Esophagus squamous epithelium (tissue), 5 donors: ENCODE measurements around the gene SPTAN1. TPM values are rescaled to one million over a fixed set of nuclear protein-coding genes. Genes with fewer than 3 reads are reported as not detected.

Source experiments
- DNase-seq: peaks from one replicate; lab custom pipeline; 2025; lab: John Stamatoyannopoulos, UW
- H3K27ac ChIP-seq, 4 donors: fragments of 200-600 bp; sonication (generic); one replicate each; pipeline ENCODE4 v1.5.1; 2016 to 2019; ENCODE audit warnings: mild to moderate bottlenecking in 1 of 4
- H3K27me3 ChIP-seq, 4 donors: fragments of 200-600 bp; sonication (generic); 1 replicate in 3 of 4; 2 replicates in 1 of 4; pipeline versions ENCODE4 v1.5.1 to v1.6.0; 2017 to 2021; ENCODE audit warnings: antibody characterized with exemption in 1 of 4
- H3K36me3 ChIP-seq, 3 donors: fragments of 200-600 bp; sonication (generic); one replicate each; pipeline ENCODE4 v1.5.1; 2016 to 2019
- H3K4me1 ChIP-seq, 3 donors: fragments of 200-600 bp; sonication (generic); one replicate each; pipeline ENCODE4 v1.5.1; 2017 to 2019
- H3K4me3 ChIP-seq, 4 donors: fragments of 200-600 bp; sonication (generic); 1 replicate in 3 of 4; 2 replicates in 1 of 4; pipeline ENCODE4 v1.5.1; 2016 to 2019; ENCODE audit warnings: mild to moderate bottlenecking in 2 of 4, moderate library complexity in 1 of 4
- H3K9me3 ChIP-seq, 3 donors: fragments of 200-600 bp; sonication (generic); one replicate each; pipeline ENCODE4 v1.5.1; 2016 to 2019
- POLR2A ChIP-seq, 4 donors: fragments of 450-650 bp; IDR thresholded peaks; one replicate each; pipeline ENCODE4 v1.6.1; 2017; ENCODE audit warnings: antibody characterized with exemption in 4 of 4, mild to moderate bottlenecking in 4 of 4, moderate library complexity in 3 of 4
- WGBS, 2 donors: methylation state at CpG; one replicate each; pipeline ENCODE4 v1.1.5; 2018; 5-methylcytosine and 5-hydroxymethylcytosine counted together
- intact Hi-C: fragments of 100-400 bp; cut with DNase I; formaldehyde crosslinking; loops from one replicate; pipeline ENCODE4 v1.15.0; 2022
- total RNA-seq, 4 donors: library from RNA; depleted of rRNA; stranded (reverse); fragments of >200 nt; gene quantifications; one replicate each; pipeline ENCODE4 v1.1.0, GENCODE V29; 2016
- TF ChIP-seq, protein P1 (sequence below), 6 experiments: fragments of 450-650 bp in 4 of 6; fragments of 200-600 bp in 2 of 6; sonication (generic) in 2 of 6; IDR thresholded peaks; one replicate each; pipeline ENCODE4 v1.5.1; 2016 to 2019; ENCODE audit warnings: antibody characterized with exemption in 6 of 6, mild to moderate bottlenecking in 4 of 6, moderate library complexity in 4 of 6
- donor health status: DM: yes; HTN: yes; CAD: no.

The SPTAN1 gene
- total RNA-seq, 4 donors from 2014 or later: 97.8 to 233 (median 160) TPM

DNA sequence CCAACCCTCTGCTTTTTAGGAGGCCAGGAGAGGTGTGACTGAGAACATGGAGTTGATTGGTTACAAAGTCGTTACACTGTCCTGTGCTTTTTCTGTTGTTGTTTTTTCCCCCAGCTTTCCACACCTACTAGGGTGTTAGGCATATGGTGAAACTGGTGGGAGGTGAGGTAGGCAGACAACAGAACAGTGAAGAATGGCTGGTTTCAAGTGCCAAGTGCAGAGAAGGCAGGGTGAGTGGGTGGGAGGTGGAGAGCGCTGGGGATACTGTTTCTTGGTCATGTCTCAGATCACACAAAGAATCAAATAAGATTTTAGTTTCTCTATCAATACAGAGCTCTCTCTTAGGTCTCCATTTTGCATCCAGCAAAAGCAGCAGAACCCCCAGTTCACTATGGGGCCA, 2.2 kb upstream of the SPTAN1 start:
- Histone ChIP-seq H3K27me3 (no peaks in the 10 kb centered on the region), H3K9me3 (no peaks in the 10 kb centered on the region), H3K36me3 (no peaks in the 10 kb centered on the region), H3K4me1 (peaks cover 21 to 42% (median 39%) of the 10 kb centered on the region in 3 donors), H3K27ac (peak overlapping the region; percentile 19 to 99 (median 96)), H3K4me3 (no peak overlapping the region)
- TF ChIP-seq POLR2A (IDR thresholded peaks at IDR 0.05): no peak
- TF ChIP-seq, protein P1, sequence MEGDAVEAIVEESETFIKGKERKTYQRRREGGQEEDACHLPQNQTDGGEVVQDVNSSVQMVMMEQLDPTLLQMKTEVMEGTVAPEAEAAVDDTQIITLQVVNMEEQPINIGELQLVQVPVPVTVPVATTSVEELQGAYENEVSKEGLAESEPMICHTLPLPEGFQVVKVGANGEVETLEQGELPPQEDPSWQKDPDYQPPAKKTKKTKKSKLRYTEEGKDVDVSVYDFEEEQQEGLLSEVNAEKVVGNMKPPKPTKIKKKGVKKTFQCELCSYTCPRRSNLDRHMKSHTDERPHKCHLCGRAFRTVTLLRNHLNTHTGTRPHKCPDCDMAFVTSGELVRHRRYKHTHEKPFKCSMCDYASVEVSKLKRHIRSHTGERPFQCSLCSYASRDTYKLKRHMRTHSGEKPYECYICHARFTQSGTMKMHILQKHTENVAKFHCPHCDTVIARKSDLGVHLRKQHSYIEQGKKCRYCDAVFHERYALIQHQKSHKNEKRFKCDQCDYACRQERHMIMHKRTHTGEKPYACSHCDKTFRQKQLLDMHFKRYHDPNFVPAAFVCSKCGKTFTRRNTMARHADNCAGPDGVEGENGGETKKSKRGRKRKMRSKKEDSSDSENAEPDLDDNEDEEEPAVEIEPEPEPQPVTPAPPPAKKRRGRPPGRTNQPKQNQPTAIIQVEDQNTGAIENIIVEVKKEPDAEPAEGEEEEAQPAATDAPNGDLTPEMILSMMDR (IDR thresholded peaks at IDR 0.05): no peak
- WGBS, 2 donors: 63 to 67% methylated on average over 2 of the region's 2 CpGs
- no peak for DNase-seq
- intact Hi-C loops: no loop called here

DNA sequence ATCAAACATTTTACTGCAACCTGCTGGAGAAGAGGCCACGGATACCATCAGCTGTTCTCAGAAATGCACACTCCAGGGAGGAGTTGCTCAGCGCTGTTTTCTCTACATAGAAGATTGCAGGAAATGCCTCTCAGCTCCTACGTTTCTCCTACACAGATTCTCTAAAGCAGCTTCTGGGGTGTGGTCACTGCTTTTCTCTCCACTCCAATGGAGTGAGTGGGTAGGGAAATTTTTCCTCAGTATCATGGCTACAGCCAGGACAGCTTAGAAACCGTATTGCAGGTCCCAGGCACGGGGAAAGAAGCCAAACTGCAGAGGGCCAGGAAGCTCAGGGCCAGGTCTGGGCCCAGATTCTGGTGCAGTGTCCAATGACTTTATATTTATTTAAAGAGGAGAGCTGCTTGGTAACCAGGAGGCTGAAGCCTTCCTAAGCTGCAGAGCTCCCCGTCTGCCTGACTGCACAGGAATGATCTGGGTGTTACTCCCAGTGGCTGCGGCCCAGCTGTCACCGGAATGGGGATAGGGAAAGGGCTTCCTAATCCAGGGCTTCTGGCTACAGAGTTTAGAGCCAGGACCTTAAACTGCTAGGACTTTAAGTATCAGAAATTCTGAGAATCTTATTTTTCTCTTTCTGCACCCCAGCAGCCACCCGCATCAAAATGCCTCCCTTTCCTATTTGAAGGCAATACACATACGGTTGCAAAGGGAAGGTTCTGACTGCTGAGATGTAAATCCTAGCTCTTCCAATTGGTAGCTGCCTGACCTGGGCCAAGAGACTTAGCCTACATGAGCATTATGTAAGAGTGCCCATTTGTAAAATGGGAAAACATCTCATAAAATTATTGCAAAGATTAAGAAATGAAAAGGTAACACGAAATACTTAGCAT, 1.4 kb upstream of the SPTAN1 start:
- H3K4me3 ChIP-seq: peak overlapping the region; percentile 70 to 97 (median 84)
- peaks cover 27 to 50% (median 47%) of the 10 kb centered on the region in 3 donors for H3K4me1 ChIP-seq
- 46 to 52% methylated on average over 11 of the region's 11 CpGs for WGBS, 2 donors
- no peaks in the 10 kb centered on the region for H3K36me3 ChIP-seq
- no peaks in the 10 kb centered on the region for H3K27me3 ChIP-seq
- intact Hi-C loops: no loop called here
- no peak for DNase-seq
- peak overlapping the region; percentile 91 to 99 (median 96) for H3K27ac ChIP-seq
- no peaks in the 10 kb centered on the region for H3K9me3 ChIP-seq
- TF ChIP-seq, protein P1 (IDR thresholded peaks at IDR 0.05): no peak
- no peak for TF ChIP-seq POLR2A (IDR thresholded peaks at IDR 0.05)

DNA sequence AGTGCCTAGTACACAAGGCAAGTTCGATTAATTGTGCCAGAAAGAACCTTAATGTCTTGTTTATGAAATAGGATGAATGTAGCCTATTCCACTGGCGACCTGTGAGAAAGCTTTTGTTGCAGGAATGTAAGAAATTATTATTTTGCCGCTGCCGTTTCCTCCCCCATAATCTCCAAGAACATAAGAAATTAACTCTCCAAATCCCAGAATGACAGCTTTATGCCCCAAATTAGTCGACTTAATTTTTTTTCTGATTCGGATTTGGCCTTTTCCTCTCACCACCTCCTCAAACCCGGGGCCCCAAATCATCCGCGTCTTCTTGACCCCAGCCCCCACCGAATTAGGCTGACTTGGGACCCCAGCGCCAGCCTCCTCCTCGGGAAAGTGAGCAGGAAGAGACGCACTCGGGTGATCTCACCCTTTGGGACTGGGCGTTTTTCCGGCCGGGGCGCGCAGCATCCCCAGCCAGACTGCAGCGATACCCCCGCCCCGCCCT, 682 bp upstream of the SPTAN1 start:
- H3K4me1 ChIP-seq: peaks cover 27 to 57% (median 52%) of the 10 kb centered on the region in 3 donors
- TF ChIP-seq, protein P1 (IDR thresholded peaks at IDR 0.05): no peak
- peak in 2 of 4 donors; percentile 26 to 30 for TF ChIP-seq POLR2A (IDR thresholded peaks at IDR 0.05)
- no peak for DNase-seq
- H3K36me3 ChIP-seq: no peaks in the 10 kb centered on the region
- H3K27ac ChIP-seq: peak overlapping the region; percentile 91 to 99 (median 96)
- H3K27me3 ChIP-seq: no peaks in the 10 kb centered on the region
- H3K4me3 ChIP-seq: peak overlapping the region; percentile 70 to 97 (median 84)
- H3K9me3 ChIP-seq: no peaks in the 10 kb centered on the region
- WGBS, 2 donors: 3 to 4% methylated on average over 7 to 9 of the region's 22 CpGs
- intact Hi-C loops: no loop called here

DNA sequence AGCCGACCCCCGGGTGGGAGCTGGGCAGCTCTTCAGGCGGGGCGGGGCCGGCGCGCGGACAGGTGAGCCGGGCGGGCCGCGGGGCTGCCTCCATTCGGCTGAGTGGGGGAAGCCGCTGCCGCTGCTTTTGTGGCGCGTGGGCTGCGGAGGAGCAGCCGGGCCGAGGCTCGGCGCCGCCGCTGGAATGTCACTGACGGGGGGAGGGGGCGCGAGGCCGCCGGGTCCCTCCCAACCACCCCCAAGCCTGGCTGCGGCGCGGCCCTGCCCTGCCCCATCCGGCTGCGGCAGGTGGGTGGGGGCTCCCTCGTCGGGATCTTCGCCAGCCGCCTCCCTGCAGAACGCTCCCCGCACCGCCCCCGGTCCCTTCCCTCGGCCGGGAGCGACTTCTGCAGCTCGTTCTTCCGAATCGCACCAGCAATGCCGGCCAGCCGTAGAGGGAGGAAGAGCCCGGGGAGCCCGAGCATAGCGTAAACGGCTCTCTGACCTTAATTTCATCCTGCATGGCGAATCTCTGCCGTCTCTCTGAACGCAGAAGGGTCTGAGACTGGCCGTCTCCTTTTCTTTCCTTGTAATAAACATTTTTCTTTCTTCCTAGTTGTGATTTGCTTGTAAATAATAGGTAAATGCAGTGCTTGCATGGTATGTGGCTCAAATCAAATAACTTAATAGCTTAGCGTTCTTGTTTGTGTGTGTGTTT, 505 bp downstream of the SPTAN1 start:
- Histone ChIP-seq H3K27ac (peak overlapping the region; percentile 91 to 99 (median 96)), H3K4me1 (peaks cover 31 to 68% (median 54%) of the 10 kb centered on the region in 3 donors), H3K9me3 (no peaks in the 10 kb centered on the region), H3K36me3 (no peaks in the 10 kb centered on the region), H3K4me3 (peak overlapping the region; percentile 70 to 97 (median 84)), H3K27me3 (no peaks in the 10 kb centered on the region)
- TF ChIP-seq, protein P1 (IDR thresholded peaks at IDR 0.05): no peak
- no peak for TF ChIP-seq POLR2A (IDR thresholded peaks at IDR 0.05)
- 0 to 1% methylated on average over 14 to 22 of the region's 59 CpGs for WGBS, 2 donors
- intact Hi-C loops: no loop called here
- DNase-seq: no peak
